Stimulated activated effector memory CD8-positive, alpha-beta T cell treated with anti-CD3 and anti-CD28 coated beads, Interleukin-12 subunit alpha, Interleukin-12 subunit beta, amount 100 ng/mL, for 72 hours (primary cell): ENCODE results near the gene MTA3.
"Not testable (repeated sequence)": the region's sequence is repeated elsewhere in the genome, so short reads cannot be mapped to it uniquely, and the experiment has no call there.

Experiments
- ATAC-seq: fragments of 150-1000 bp; cut with Tn5 transposase; 2 replicates; pipeline ENCODE4 v1.10.0; 2021
- DNase-seq, 2 donors: peaks; one replicate each; pipeline ENCODE4 v3.0.0; 2021 to 2022; ENCODE audit warnings: low spot score in 2 of 2
- H3K27ac Mint-ChIP-seq: one replicate; pipeline ENCODE4 v1.8.0; 2022; ENCODE audit warnings: mild to moderate bottlenecking, mixed read lengths
- H3K36me3 Mint-ChIP-seq: one replicate; pipeline ENCODE4 v1.8.0; 2022; ENCODE audit warnings: mild to moderate bottlenecking, mixed read lengths
- H3K4me1 Mint-ChIP-seq: one replicate; pipeline ENCODE4 v1.8.0; 2022; ENCODE audit warnings: mixed read lengths
- H3K4me3 Mint-ChIP-seq: one replicate; pipeline ENCODE4 v1.8.0; 2022; ENCODE audit warnings: mild to moderate bottlenecking, mixed read lengths
- H3K9me3 Mint-ChIP-seq: one replicate; pipeline ENCODE4 v1.8.0; 2022; ENCODE audit warnings: mixed read lengths

The MTA3 gene

DNA sequence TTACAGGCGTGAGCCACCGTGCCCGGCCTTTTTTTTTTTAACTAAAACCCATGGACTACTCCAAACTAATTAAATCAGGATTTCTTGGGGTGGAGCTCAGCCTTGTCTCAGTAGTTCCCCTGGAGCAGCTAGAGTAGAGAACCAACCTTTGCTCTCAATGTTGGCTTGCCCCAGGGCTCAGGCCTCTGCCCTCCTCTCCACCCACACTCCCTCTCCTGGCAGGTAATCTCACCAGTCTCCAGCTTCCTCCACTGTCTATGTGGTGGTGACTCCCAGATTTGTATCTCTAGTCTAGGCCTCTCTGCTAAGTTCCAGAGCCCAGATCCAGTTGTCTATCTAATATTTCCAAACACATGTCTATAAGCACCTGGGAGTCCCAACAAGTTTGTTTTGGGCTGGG is 9.6 kb upstream of the MTA3 start:
- H3K4me3 Mint-ChIP-seq: no peak overlapping the region
- ATAC-seq (no peak), DNase-seq (no peak)
- no peaks in the 10 kb centered on the region for H3K4me1 Mint-ChIP-seq
- no peaks in the 10 kb centered on the region for H3K36me3 Mint-ChIP-seq
- no peaks in the 10 kb centered on the region for H3K9me3 Mint-ChIP-seq
- H3K27ac Mint-ChIP-seq: no peak overlapping the region

DNA sequence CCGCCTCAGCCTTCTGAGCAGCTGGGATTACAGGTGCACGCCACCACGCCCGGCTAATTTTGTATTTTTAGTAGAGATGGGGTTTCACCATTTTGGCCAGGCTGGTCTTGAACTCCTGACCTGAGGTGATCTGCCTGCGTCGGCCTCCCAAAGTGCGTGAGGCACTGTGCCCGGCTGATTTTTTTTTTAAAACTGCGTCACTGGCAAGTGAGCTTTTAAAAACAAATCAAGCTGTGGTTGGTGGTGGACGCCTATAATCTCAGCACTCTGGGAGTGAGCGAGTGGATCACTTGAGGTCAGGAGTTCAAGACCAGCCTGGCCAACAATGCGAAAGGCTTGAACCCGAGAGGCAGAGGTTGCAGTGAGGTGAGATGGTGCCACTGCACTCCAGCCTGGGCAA is 8.3 kb upstream of the MTA3 start:
- not testable (repeated sequence) for DNase-seq, H3K36me3 Mint-ChIP-seq, H3K4me3 Mint-ChIP-seq, ATAC-seq, H3K27ac Mint-ChIP-seq, H3K9me3 Mint-ChIP-seq, H3K4me1 Mint-ChIP-seq

DNA sequence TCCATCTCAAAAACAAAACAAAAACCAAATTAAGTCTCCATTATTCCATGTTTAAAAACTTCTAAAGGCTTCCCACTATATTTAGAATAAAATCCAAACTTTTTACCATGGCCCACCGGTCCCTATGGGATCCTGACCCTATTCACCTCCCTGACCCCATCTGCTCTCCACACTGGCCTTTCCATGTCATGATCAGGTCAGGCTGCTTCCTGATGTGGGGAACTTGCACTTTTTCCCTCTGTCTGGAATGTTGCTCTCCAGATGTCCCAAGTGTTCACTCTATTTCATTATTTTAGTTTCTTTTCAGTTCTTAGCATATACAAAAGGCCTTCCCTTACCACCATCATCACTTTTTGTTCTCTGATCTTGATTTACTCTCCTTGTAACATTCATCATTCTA is 7.5 kb upstream of the MTA3 start:
- DNase-seq (no peak), ATAC-seq (no peak)
- Mint-ChIP-seq H3K27ac (no peak overlapping the region), H3K4me3 (no peak overlapping the region), H3K36me3 (no peaks in the 10 kb centered on the region), H3K4me1 (no peaks in the 10 kb centered on the region), H3K9me3 (no peaks in the 10 kb centered on the region)

DNA sequence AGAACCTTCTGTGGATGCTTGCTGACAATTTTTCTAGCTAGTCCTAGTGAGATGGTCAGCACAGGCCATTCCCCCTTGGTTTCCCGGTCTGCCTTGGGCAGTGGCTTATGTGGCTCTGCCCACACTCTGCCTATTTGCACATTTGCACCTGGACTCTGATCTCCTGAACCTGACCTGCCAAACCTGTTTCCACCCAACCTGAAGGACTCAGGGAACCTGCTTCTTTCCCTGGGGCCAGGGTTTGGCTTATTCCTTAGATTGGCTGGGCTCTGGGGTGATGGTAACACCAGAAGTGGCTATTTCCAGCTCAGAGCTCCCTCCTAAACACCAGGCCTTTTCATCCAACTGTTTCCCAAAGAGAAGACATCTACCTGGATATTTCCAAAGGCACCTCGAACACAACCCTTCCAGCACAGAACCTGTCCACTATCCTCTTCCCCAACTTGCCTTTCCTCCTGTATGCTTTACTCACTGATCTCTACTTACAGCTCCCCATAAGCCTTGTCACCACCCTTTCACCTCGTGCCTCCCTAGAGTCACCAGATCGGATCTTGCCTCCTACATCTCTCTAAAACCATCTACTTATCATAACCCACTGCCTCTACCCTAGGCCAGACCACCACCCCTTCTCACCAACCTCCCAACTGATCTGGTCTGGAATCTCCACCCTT is 5.8 kb upstream of the MTA3 start:
- no peak overlapping the region for H3K4me3 Mint-ChIP-seq
- ATAC-seq (peak; percentile 25), DNase-seq (no peak)
- H3K9me3 Mint-ChIP-seq: no peaks in the 10 kb centered on the region
- no peaks in the 10 kb centered on the region for H3K36me3 Mint-ChIP-seq
- H3K4me1 Mint-ChIP-seq: no peaks in the 10 kb centered on the region
- H3K27ac Mint-ChIP-seq: no peak overlapping the region

DNA sequence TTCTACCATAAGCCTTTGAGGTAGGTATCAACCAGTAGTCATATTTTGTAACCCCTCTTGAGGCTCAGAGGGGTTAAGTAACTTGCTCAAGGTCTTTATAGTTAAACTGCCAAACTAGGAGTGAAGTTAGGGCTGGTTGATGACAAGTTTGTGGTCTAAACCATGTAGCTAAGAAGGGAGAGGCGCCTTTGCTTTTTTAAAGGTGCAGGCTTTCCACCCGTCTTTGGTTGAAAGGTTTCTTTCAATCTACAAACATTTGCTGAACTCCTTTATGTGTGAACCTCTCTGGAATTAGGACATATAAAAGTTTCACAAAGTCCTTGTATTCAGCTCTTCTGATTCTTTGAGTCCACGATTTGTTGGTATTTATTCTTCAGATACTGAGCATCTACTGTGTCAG is 2.4 kb upstream of the MTA3 start:
- Mint-ChIP-seq H3K4me1 (peaks cover 11% of the 10 kb centered on the region), H3K36me3 (peaks cover 12% of the 10 kb centered on the region), H3K27ac (no peak overlapping the region), H3K4me3 (no peak overlapping the region), H3K9me3 (no peaks in the 10 kb centered on the region)
- ATAC-seq (no peak), DNase-seq (no peak)

DNA sequence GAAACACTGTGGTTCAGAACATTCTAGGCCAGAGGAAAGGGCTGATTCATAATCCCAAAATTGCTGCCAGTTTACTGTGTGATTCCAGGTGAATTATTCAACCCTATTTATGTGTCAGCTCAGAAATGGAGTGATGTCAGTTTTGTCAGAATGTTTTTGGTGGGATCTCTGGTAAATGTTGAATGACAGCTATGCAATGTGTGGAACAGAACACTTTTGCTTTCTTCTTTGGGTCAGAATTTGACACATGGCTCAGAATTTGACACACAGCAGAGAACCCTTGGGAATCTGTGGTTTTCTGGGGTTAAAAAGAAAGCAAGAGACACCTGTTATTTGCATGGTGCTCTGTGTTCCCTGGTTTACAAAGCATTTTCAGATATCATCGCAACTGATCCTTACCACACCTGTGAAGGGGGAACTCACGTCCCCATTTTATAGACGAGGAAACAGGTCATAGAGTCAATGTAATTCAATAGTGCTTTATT is 1.6 kb upstream of the MTA3 start:
- peak overlapping the region; percentile 55 for H3K4me3 Mint-ChIP-seq
- peak overlapping the region; percentile 85 for H3K27ac Mint-ChIP-seq
- peaks cover 12% of the 10 kb centered on the region for H3K36me3 Mint-ChIP-seq
- H3K9me3 Mint-ChIP-seq: no peaks in the 10 kb centered on the region
- ATAC-seq: no peak
- H3K4me1 Mint-ChIP-seq: peaks cover 11% of the 10 kb centered on the region
- DNase-seq: no peak

DNA sequence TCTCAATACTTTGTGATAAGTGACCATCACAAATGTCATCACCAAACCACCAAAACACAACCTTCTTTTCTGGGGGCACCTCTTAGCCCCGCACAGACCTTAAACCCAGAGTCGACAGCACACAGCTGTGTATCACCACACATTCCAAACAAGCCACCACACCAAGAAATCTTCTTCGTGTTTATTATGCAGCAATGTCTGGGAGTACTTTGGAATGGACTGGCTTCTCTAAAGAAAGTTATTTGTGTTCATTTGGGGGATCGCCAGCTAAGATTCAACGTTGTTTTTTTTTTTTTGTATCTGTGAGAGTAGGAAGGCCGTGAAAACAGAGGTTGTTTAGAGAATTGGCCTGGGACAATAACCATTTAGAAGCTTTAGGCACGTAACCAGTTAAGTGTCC is 1.1 kb upstream of the MTA3 start:
- ATAC-seq (no peak), DNase-seq (no peak)
- Mint-ChIP-seq H3K27ac (peak overlapping the region; percentile 85), H3K4me3 (peak overlapping the region; percentile 55), H3K36me3 (peaks cover 12% of the 10 kb centered on the region), H3K9me3 (no peaks in the 10 kb centered on the region), H3K4me1 (peaks cover 11% of the 10 kb centered on the region)

DNA sequence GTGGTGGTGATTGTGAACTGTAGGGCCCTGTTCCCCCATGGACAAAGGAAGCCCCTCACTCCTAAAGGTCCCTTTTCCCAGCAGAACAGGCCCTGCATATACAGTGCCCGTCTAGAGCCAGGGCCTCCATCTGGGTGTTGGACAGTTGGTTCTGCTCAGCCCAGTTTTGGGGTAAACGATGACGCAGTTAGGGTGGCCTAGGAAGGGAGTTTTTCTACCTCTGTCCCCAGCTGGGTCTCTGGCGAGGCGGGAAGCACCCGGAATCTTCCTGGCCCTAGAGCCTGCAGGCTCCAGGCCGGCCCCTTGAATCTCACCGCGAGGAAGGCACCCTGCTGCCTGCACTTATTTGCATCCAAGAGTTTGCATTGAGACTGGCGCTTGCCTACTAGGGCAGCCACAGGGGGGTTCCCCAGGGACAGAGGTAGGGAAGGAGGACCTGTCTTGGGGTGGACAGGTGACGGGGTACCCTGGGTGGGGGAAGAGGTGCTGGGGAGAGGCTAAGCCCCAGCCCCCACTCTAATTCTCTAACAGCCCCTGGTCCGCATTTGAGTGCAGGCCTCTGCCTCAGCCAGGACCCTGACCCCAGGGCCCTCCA is 529 bp upstream of the MTA3 start:
- Mint-ChIP-seq H3K9me3 (no peaks in the 10 kb centered on the region), H3K4me1 (peaks cover 11% of the 10 kb centered on the region), H3K4me3 (peak overlapping the region; percentile 55), H3K36me3 (peaks cover 12% of the 10 kb centered on the region), H3K27ac (peak overlapping the region; percentile 85)
- ATAC-seq (peak; percentile 4), DNase-seq (peak in 1 of 2 donors; percentile 49)

DNA sequence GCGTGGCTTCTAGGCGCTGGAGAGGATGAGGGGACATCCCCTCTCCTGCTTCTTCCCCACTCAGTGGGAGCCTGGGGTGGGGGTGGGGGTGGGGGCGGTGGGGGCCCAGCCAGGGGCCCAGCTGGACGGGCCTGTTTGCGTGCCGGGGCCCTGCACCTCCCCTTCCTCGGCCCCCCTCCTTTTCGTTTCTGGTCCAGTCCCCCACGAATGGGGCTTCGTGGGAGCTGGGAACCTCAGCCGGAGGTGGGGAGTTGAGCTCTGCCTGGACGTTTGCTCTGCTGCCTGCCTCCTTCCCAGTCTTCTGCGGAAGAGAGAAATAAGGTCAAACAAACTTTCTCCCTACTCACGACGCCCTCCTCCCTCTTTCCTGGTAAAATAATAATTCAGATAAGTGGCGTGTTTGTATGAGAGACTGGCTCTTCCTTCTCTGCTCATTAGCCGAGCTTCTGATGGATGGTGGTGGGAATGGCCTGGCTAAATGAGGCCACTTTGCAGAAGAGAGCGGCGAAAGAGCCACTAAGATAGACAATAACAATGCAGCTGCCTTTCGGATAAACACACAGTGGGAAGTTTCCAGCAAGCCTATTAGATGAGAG is 782 bp downstream of the MTA3 start:
- Mint-ChIP-seq H3K9me3 (no peaks in the 10 kb centered on the region), H3K36me3 (peaks cover 20% of the 10 kb centered on the region), H3K27ac (peak overlapping the region; percentile 97), H3K4me3 (peak overlapping the region; percentile 83), H3K4me1 (peaks cover 11% of the 10 kb centered on the region)
- ATAC-seq (peak; percentile 51), DNase-seq (no peak)

DNA sequence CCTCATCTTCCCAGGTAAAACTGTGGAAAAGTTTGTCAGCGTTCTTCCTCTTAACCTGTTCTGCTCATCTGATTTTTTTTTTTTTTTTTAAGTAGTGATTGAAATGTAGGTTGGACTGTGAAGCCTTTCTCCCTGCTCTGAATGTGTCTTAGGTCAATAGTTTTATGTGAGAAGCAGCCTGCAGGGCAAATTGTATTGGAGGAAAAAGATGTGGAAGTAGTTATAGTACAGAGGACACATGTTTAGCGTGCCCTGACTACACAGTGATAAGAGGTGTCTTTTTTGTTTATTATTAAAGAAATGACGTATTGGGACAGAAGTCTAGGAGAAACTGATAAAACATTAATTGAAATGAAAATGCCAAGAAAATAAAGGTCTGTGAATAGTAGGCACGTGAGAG is 1.5 kb downstream of the MTA3 start:
- Mint-ChIP-seq H3K27ac (peak overlapping the region; percentile 97), H3K36me3 (peaks cover 25% of the 10 kb centered on the region), H3K4me3 (peak overlapping the region; percentile 83), H3K4me1 (peaks cover 12% of the 10 kb centered on the region), H3K9me3 (no peaks in the 10 kb centered on the region)
- ATAC-seq (no peak), DNase-seq (no peak)

DNA sequence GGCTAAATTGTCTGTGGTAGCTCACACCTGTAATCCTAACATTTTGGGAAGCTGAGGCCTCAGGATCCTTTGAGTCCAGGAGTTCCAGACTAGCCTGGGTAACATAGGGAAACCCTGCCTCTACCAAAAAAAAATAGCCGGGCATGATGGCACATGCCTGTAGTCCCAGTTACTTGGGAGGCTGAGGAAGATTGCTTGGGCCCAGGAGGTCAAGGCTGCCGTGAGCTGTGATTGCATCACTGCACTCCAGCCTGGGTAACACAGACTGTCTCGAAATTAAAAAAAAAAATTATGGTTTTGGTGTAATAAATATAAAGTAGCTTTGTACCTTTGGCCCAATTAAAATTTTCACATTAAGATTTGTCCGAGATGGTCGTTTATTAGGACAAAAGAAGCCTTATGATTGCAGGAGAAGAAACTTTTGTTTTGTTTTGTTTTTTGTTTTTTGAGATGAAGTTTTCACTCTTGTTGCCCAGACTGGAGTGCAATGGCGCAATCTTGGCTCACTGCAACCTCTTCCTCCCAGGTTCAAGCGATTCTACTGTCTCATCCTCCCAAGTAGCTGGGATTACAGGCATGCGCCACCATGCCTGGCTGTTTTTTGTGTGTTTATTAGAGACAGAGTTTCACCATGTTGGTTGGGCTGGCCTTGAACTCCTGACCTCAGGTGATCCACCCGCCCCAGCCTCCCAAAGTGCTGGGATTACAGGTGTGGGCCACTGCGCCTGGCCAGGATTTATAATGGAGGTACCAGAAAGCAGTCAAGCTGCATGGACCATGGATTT is 4.1 kb downstream of the MTA3 start:
- Mint-ChIP-seq H3K27ac (no peak overlapping the region), H3K36me3 (peaks cover 25% of the 10 kb centered on the region), H3K4me1 (peaks cover 25% of the 10 kb centered on the region), H3K4me3 (no peak overlapping the region), H3K9me3 (no peaks in the 10 kb centered on the region)
- ATAC-seq: no peak
- no peak for DNase-seq

DNA sequence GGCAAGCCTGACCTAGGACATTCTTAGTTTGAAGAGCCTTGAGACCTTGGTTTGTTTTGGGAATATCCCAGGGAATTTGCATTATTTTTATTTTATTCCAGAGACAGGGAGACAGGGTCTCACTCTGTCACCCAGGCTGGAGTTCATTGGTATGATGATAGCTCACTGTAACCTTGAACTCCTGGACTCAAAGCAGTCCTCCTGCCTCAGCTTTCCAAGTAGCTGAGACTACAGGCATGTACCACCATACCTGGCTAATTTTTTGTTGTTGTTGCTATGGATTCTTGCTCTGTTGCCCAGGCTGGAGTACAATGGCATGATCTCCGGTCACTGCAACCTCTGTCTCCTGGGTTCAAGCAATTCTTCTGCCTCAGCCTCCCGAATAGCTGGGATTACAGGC is 4.8 kb downstream of the MTA3 start:
- Mint-ChIP-seq H3K4me3 (no peak overlapping the region), H3K9me3 (no peaks in the 10 kb centered on the region), H3K27ac (no peak overlapping the region), H3K4me1 (peaks cover 27% of the 10 kb centered on the region), H3K36me3 (peaks cover 27% of the 10 kb centered on the region)
- DNase-seq (no peak), ATAC-seq (no peak)

DNA sequence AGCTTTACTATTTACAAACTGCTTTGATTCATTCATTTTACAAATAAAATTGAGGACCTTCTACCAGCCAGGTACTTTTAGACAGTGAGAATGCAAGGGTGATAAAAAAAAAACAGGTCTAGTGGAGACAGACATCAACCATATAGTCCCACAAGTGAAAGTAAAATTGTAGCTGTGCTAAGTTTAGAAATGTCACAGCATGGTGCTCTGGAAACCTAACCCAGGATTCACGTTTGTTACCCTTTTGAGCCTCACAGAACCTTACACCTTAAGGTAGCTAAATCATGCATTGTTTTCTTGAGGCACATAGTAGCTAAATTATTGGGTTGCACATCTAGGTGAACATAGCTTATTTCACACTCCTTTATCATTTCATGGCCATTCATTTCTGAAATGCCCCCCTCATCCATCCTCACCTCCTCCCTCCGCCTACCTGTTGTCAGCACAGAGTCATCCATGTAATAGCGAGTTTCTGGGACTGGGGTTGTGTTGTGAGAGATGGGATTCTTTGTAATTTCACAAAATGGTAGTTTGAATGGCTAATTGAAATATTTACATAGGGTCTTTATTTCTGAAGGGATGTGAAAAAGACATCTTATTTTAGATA is 7.1 kb downstream of the MTA3 start:
- Mint-ChIP-seq H3K9me3 (no peaks in the 10 kb centered on the region), H3K27ac (no peak overlapping the region), H3K36me3 (peaks cover 32% of the 10 kb centered on the region), H3K4me3 (no peak overlapping the region), H3K4me1 (peaks cover 23% of the 10 kb centered on the region)
- no peak for DNase-seq
- ATAC-seq: peak; percentile 45

DNA sequence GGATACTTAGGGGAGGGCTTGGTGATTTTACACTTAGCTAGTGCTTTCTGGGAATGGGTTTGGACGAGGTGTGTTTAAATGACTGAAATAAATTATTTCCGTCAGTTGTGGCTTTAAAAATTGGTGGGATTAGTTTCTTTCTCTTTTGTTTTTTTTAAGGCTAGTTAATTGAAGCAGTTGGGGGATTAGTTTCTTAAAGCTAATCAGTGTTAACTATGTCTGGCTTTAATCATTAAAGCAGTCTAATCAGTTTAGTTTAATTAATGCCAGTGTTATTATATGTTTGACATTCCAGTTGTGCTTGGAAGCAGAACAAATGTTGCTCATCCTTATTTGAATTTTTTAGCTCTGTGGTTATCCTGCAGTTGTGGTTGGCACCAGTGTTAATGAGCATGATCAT is 10.2 kb downstream of the MTA3 start:
- Mint-ChIP-seq H3K9me3 (no peaks in the 10 kb centered on the region), H3K4me1 (peaks cover 23% of the 10 kb centered on the region)

DNA sequence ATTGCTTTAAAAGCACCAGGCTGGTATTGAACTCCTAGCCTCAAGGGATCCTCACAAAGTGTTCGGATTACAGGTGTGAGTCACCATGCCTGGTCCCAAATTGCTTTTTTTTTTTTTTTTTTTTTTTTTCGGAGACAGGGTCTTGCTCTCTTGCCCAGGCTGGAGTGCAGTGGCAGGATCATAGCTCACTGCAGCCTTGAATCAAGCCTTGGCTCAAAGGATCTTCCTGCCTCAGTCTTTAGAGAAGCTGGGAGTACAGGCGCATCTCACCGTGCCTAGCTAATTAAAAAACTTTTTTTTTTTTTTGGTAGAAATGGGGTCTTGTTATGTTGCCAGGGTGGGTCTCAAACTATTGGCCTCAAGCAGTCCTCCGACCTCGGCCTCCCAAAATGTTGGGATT is 12.8 kb downstream of the MTA3 start:
- DNase-seq (no peak), ATAC-seq (no peak)
- Mint-ChIP-seq H3K4me3 (no peak overlapping the region), H3K36me3 (peaks cover 66% of the 10 kb centered on the region), H3K9me3 (no peaks in the 10 kb centered on the region), H3K27ac (no peak overlapping the region), H3K4me1 (peaks cover 11% of the 10 kb centered on the region)

More for the DNA sequence above, 10.2 kb downstream of the MTA3 start:
- ATAC-seq: no peak
- H3K4me3 Mint-ChIP-seq: no peak overlapping the region
- DNase-seq: no peak
- H3K36me3 Mint-ChIP-seq: peaks cover 60% of the 10 kb centered on the region
- H3K27ac Mint-ChIP-seq: no peak overlapping the region
